Panc1 (cell line): ENCODE measurements around the gene GRK3. TPM values are rescaled to one million over a fixed set of nuclear protein-coding genes. Genes with fewer than 3 reads are reported as not detected.

Experiments used
- ATAC-seq: fragments of 200-7000 bp; cut with Tn5 transposase; 2 replicates; pipeline ENCODE4 v1.9.1; 2020; ENCODE audit warnings: mild to moderate bottlenecking, moderate library complexity
- BruUV-seq: library from RNA; stranded (reverse); fragments of 400-500 nt; replicated peaks from 2 replicates; lab custom pipeline; 2021; lab: Mats Ljungman, UMichigan
- CTCF ChIA-PET: fragments of 300-600 bp; sonication (Branson Sonifier 250); formaldehyde crosslinking; loops from one replicate; lab custom pipeline; 2022; ENCODE audit warnings: antibody characterized with exemption; lab: Charles Lee
- POLR2A ChIA-PET: fragments of 300-600 bp; sonication (Branson Sonifier 250); formaldehyde crosslinking; loops from one replicate; lab custom pipeline; 2022; ENCODE audit warnings: antibody characterized with exemption; lab: Charles Lee
- DNase-seq: peaks from one replicate; pipeline ENCODE4 v3.0.0-alpha.2; 2010; ENCODE audit warnings: low read depth, low spot score
- H3K27ac ChIP-seq: 2 replicates; pipeline ENCODE4 v1.5.1; 2011; ENCODE audit warnings: mild to moderate bottlenecking, low read length, inconsistent platforms
- H3K27me3 ChIP-seq: fragments of 200-500 bp; sonication (Bioruptor generic); 2 replicates; pipeline ENCODE4 v1.6.0; 2014; ENCODE audit warnings: low read length, inconsistent platforms; ENCODE audit not compliant: control insufficient read depth, insufficient read depth
- H3K36me3 ChIP-seq: fragments of 200-500 bp; sonication (Bioruptor generic); 2 replicates; pipeline ENCODE4 v1.5.1; 2014; ENCODE audit warnings: inconsistent platforms, mild to moderate bottlenecking, low read length, moderate library complexity; ENCODE audit not compliant: control insufficient read depth, insufficient read depth
- H3K4me1 ChIP-seq: 2 replicates; pipeline ENCODE4 v1.5.1; 2011; ENCODE audit warnings: inconsistent platforms, mild to moderate bottlenecking, low read length, moderate library complexity; ENCODE audit not compliant: control insufficient read depth, insufficient read depth
- H3K4me3 ChIP-seq, 2 experiments: 2 replicates each; pipeline ENCODE4 v1.5.1; 2011 to 2012; ENCODE audit warnings: low read depth in 2 of 2, low read length in 2 of 2, mild to moderate bottlenecking in 2 of 2, inconsistent platforms in 1 of 2, moderate library complexity in 1 of 2
- H3K9me3 ChIP-seq: fragments of 200-500 bp; sonication (Bioruptor generic); 2 replicates; pipeline ENCODE4 v1.5.1; 2014; ENCODE audit warnings: low read depth, mild to moderate bottlenecking, inconsistent platforms, low read length, moderate library complexity; ENCODE audit not compliant: control insufficient read depth, insufficient read depth
- POLR2AphosphoS5 ChIP-seq: IDR thresholded peaks from 2 replicates; pipeline ENCODE4 v1.6.1; 2012; ENCODE audit warnings: mild to moderate bottlenecking, low read depth, low read length, moderate library complexity
- SIN3A ChIP-seq: IDR thresholded peaks from 2 replicates; pipeline ENCODE4 v1.6.1; 2012; ENCODE audit warnings: low read depth, mild to moderate bottlenecking, low read length, moderate library complexity, borderline replicate concordance; ENCODE audit not compliant: insufficient read depth
- TCF7L2 ChIP-seq: IDR thresholded peaks from 2 replicates; pipeline ENCODE4 v1.6.1; 2011; ENCODE audit warnings: mild to moderate bottlenecking, low read depth, low read length, inconsistent platforms
- in situ Hi-C: cut with HindIII; loops from 2 replicates; pipeline ENCODE4 v1.10.0; 2016; ENCODE audit warnings: low sequenced_read_pairs, low pct_unique_long_range_greater_than_20kb
- intact Hi-C: fragments of 100-400 bp; cut with micrococcal nuclease; formaldehyde crosslinking; loops from one replicate; pipeline ENCODE4 v1.10.0; 2022; ENCODE audit not compliant: unreplicated experiment
- total RNA-seq: library from RNA; stranded (reverse); gene quantifications from one replicate; pipeline ENCODE4 v1.2.1, GENCODE V29; 2021; ENCODE audit not compliant: unreplicated experiment
- TF ChIP-seq, protein P1 (sequence below): fragments of 450-650 bp; IDR thresholded peaks from 2 replicates; pipeline ENCODE4 v1.5.1; 2017; ENCODE audit warnings: mild to moderate bottlenecking
- TF ChIP-seq, protein P2 (sequence below), 2 experiments: IDR thresholded peaks; 2 replicates each; pipeline ENCODE4 v1.6.1; 2011 to 2012; ENCODE audit warnings: low read depth in 2 of 2, control low read depth in 1 of 2, low read length in 1 of 2, mild to moderate bottlenecking in 1 of 2, moderate library complexity in 1 of 2; ENCODE audit not compliant: insufficient read depth in 1 of 2

The GRK3 gene
- total RNA-seq, 1 experiment from 2014 or later: 12.0 TPM

DNA sequence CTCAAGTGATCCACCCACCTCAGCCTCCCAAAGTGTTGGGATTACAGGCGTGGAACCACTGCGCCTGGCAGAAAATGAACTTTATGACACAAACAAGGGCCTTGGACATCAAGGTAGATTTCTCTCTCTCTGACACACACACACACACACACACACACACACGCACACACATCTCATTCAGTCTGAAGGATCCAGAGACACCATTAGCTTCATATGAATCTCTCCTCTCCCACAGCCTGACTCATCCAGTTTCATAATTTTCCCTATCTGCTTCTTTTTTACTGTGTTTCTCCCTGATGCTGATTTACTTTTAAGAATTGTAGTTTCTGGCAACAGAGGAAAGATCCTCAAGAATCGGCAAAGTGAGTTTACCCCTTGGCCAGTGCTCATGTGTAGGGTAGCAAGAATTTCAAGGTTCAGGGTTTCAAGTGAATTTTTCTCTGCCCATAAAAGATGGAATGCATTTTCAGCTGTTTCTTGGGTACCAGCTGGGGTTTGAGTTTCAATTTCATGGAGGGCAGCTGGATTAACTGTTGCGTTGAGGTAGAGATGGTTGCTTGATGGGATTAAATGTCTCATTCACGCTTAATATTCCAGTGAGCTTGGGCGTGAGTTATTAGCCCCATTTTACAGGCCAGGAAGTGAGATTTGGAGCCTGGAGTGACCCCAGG is 181.0 kb downstream of the GRK3 start:
- ChIA-PET CTCF (interaction anchor here (0.6 kb wide), 1 partner anchor 543 kb away, joined by 3 read pairs; no protein-coding TSS in a partner anchor), POLR2A (no interaction called here)
- Histone ChIP-seq H3K4me3 (no peak overlapping the region), H3K36me3 (no peaks in the 10 kb centered on the region), H3K27me3 (no peaks in the 10 kb centered on the region; the same call in 1 of the 2 replicates), H3K9me3 (no peaks in the 10 kb centered on the region), H3K4me1 (no peaks in the 10 kb centered on the region), H3K27ac (no peak overlapping the region)
- no TSS peak for BruUV-seq
- in situ Hi-C loops (no loop called here), intact Hi-C loops (no loop called here)
- DNase-seq (no peak), ATAC-seq (no peak)
- TF ChIP-seq POLR2AphosphoS5 (no peak), TCF7L2 (no peak), SIN3A (no peak)
- TF ChIP-seq, protein P1, sequence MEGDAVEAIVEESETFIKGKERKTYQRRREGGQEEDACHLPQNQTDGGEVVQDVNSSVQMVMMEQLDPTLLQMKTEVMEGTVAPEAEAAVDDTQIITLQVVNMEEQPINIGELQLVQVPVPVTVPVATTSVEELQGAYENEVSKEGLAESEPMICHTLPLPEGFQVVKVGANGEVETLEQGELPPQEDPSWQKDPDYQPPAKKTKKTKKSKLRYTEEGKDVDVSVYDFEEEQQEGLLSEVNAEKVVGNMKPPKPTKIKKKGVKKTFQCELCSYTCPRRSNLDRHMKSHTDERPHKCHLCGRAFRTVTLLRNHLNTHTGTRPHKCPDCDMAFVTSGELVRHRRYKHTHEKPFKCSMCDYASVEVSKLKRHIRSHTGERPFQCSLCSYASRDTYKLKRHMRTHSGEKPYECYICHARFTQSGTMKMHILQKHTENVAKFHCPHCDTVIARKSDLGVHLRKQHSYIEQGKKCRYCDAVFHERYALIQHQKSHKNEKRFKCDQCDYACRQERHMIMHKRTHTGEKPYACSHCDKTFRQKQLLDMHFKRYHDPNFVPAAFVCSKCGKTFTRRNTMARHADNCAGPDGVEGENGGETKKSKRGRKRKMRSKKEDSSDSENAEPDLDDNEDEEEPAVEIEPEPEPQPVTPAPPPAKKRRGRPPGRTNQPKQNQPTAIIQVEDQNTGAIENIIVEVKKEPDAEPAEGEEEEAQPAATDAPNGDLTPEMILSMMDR: no peak
- TF ChIP-seq, protein P2, sequence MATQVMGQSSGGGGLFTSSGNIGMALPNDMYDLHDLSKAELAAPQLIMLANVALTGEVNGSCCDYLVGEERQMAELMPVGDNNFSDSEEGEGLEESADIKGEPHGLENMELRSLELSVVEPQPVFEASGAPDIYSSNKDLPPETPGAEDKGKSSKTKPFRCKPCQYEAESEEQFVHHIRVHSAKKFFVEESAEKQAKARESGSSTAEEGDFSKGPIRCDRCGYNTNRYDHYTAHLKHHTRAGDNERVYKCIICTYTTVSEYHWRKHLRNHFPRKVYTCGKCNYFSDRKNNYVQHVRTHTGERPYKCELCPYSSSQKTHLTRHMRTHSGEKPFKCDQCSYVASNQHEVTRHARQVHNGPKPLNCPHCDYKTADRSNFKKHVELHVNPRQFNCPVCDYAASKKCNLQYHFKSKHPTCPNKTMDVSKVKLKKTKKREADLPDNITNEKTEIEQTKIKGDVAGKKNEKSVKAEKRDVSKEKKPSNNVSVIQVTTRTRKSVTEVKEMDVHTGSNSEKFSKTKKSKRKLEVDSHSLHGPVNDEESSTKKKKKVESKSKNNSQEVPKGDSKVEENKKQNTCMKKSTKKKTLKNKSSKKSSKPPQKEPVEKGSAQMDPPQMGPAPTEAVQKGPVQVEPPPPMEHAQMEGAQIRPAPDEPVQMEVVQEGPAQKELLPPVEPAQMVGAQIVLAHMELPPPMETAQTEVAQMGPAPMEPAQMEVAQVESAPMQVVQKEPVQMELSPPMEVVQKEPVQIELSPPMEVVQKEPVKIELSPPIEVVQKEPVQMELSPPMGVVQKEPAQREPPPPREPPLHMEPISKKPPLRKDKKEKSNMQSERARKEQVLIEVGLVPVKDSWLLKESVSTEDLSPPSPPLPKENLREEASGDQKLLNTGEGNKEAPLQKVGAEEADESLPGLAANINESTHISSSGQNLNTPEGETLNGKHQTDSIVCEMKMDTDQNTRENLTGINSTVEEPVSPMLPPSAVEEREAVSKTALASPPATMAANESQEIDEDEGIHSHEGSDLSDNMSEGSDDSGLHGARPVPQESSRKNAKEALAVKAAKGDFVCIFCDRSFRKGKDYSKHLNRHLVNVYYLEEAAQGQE (IDR thresholded peaks at IDR 0.05; ENCODE audit: insufficient read depth in 1 of 2, low read depth in 2 of 2, low read length in 1 of 2): no peak

DNA sequence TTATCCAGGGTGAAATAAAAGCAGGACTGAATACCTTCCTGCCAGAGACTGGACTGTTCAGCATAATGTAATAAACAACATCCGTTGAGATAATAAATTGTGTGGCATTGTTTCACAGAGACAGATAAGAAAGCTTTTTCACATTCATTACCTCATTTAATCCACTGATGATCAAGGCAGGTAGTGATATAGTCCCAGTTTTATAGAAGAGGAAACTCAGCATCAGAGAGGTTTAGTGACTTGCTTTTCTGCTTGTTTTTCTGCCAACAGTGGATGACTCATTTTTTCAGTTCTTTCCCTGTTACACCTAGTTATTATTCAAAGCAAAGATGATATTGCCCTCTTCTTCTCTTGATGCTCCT is 181.5 kb downstream of the GRK3 start:
- Histone ChIP-seq H3K27me3 (no peaks in the 10 kb centered on the region; the same call in 1 of the 2 replicates), H3K36me3 (no peaks in the 10 kb centered on the region), H3K9me3 (no peaks in the 10 kb centered on the region), H3K4me1 (no peaks in the 10 kb centered on the region), H3K4me3 (no peak overlapping the region), H3K27ac (no peak overlapping the region)
- POLR2A ChIA-PET: no interaction called here
- intact Hi-C loops: no loop called here
- CTCF ChIA-PET: interaction anchor here (0.5 to 0.6 kb wide), 2 partner anchors 474 to 544 kb away, joined by 3 read pairs; no protein-coding TSS in a partner anchor
- DNase-seq (no peak), ATAC-seq (no peak)
- in situ Hi-C loops: no loop called here
- TF ChIP-seq POLR2AphosphoS5: no peak
- TF ChIP-seq SIN3A: no peak
- no peak for TF ChIP-seq TCF7L2
- TF ChIP-seq, protein P2 (IDR thresholded peaks at IDR 0.05; ENCODE audit: insufficient read depth in 1 of 2, low read depth in 2 of 2, low read length in 1 of 2): no peak
- TF ChIP-seq, protein P1: no peak
- BruUV-seq: no TSS peak
